NCI-H1930 (cell line): ENCODE results near the gene PTPRN2.
"Not testable (repeated sequence)": the region's sequence is repeated elsewhere in the genome, so short reads cannot be mapped to it uniquely, and the experiment has no call there.

Source experiments
- DNase-seq, 2 experiments: peaks; one replicate each; lab custom pipeline; 2025; lab: John Stamatoyannopoulos, UW

Gene PTPRN2

DNA sequence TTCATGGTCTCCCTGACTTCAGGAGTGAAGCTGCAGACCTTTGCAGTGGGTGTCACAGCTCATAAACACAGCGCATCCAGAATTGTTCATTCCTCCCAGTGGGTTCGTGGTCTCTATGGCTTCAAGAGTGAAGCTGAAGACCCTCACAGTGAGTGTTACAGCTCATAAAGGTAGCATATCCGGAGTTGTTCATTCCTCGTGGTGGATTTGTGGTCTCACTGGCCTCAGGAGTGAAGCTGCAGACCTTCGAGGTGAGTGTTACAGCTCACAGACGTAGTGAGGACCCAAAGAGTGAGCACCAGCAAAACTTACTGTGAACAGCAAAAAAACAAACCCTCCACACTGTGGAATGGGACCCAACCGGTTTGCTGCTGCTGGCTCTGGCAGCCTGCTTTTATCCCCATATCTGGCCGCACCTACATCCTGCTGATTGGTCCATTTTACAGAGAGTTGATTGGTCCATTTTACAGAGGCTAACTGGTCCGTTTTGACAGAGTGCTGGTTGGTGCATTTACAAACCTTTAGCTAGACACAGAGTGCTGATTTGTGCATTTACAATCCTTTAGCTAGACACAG, 308.8 kb downstream of the PTPRN2 start:
- DNase-seq = no peak

DNA sequence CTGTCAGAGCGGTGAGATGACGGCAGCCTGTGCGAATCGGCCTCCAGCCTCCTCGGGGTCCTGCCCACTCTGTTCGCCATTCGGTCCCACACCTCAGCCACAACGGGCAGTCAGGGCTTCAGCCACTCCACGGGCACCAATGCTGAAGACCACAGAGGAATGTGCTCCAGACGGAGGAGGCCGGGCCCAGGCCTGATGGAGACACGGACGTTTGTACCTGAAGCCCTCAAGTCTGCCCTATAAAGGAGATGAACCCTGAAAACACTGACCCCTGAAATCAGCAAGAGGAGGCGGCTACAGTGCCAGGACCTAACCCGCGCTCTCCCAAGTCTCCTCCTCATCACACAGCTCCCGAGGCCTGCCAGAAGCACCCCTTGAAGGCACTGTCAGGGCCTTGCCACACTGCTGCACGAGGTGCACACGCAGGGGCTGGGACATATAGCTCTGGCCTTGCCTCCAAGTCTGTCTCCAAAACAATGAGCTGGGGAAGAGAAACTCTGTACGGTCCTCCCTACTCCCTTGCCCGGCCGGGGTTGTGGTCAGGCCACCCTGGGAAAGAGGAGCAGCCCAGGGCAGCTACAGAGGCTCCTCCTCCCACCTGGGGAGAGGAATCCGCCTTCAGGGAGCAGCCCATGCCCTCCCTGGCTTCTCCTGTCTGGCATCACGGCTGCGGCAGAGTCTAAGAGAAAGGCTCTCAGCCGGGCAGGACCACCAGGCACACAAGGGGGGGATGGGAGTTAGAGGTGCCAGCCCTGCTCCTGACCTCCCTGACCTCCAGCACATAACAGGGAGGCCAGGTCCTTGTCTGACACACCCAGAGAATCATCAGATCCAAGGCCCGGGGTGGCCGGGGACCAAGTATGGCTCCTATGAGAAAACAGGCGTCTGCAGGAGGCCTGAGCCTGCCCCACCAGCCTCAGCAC, 310.1 kb downstream of the PTPRN2 start:
- DNase-seq = no peak

DNA sequence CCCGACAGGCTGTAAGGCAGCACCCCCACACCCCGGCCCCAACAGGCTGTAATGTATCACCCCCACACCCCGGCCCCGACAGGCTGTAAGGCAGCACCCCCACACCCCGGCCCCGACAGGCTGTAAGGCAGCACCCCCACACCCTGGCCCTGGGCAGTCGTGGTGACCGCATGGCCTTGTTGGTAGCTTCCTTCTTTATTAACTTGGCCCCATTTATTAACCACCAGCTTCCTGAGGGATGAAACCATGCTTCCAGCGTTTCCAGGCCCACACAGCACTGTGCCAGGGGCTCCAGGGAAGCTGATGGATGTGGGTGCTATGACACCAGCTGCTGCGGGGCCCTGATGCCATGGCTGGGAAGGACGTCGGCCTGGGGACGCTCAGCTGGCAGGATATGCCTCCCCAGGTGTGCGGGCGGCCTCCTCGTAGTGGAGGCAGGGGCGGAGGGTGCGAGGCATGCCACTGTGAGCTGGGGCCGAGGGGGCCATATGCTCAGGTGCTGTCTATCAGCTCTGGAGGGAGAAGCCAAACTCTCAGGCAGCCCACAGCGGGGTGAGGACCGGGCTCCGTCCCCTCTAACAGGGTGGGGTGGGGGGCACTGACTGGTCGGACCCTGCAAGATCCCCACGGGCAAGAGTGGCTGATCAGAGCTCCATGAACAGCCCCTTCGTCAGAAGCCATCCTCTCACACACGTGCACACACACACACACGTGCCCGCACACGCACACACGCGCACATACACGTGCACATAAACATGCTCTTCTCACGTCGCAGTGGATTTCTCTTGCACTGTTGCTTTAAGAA, 311.0 kb downstream of the PTPRN2 start:
- no peak for DNase-seq

DNA sequence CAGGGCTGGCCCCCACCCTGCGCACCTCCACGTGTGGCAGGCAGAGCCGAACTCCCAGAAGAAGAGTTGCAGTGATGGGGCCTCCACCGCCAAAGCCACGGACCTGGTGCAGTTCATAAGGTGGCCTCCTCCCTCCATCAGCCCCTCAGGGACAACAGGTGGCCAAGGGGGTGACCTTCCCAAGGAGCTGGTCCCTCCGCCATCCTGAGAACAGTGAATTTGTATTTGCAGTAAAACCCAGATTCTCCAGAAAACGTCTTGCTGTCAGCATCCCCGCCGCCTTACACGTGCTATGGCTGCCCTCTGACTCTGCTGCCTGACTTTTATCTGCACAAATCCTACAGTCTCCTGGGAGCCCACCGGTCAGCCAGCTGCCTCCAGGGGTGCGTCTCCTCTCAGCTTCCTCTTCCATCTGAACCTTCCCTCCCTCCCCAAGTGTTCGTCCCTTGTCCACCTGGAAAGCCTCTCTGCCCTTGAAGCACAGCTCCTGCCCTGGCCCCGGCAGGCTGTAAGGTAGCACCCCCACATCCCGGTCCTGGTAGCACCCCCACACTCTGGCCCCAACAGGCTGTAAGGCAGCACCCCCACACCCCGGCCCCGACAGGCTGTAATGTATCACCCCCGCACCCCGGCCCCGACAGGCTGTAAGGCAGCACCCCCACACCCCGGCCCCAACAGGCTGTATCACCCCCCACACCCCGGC, 311.8 kb downstream of the PTPRN2 start:
- DNase-seq = no peak

DNA sequence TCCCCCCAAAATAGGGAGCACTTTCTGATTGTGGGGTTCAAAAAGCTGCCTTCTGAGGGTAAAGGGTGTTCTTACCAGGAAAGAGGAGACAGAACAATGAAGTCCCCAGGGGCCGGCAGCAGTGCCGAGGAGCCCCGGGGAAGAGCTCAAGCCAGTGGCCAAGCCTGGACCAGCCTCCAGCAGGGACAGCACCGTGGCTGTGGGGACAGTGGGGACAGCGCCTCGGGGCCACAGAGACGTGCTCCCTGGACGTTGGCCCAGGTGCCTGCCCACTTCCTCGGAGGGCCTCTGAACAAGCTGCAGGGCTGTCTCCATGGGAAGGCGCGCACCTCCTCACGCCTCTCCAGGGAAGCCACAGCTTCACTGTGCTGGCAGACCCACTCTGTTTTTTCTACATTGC, 312.6 kb downstream of the PTPRN2 start:
- DNase-seq = no peak

DNA sequence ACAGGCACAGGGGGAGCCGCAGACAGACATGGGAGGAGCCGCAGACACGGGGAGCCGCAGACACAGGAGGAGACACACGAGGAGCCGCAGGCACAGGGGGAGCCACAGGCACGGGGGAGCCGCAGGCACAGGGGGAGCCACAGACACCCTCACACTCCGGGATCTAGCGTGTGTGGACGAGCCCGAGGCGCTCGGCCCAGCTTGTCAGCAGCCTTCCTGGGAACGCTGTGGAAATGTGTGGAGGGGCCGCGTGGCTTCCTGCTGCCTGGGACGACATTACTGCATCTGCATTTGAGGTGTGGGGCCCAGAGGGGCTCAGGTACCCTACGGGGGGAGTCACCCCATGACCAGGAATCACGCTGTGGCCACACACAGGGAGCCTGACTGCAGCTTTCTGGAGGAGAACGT, 313.2 kb downstream of the PTPRN2 start:
- DNase-seq = no peak

DNA sequence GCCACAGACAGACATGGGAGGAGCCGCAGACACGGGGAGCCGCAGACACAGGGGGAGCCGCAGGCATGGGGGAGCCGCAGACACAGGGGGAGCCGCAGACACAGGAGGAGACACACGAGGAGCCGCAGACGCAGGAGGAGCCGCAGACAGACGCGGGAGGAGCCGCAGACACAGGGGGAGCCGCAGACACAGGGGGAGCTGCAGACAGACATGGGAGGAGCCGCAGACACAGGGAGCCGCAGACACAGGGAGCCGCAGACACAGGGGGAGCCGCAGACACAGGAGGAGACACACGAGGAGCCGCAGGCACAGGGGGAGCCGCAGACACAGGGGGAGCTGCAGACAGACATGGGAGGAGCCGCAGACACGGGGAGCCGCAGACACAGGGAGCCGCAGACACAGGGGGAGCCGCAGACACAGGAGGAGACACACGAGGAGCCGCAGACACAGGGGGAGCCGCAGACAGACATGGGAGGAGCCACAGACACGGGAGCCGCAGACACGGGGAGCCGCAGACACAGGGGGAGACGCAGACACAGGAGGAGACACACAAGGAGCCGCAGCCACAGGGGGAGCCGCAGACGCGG, 313.8 kb downstream of the PTPRN2 start:
- DNase-seq = not testable (repeated sequence)

DNA sequence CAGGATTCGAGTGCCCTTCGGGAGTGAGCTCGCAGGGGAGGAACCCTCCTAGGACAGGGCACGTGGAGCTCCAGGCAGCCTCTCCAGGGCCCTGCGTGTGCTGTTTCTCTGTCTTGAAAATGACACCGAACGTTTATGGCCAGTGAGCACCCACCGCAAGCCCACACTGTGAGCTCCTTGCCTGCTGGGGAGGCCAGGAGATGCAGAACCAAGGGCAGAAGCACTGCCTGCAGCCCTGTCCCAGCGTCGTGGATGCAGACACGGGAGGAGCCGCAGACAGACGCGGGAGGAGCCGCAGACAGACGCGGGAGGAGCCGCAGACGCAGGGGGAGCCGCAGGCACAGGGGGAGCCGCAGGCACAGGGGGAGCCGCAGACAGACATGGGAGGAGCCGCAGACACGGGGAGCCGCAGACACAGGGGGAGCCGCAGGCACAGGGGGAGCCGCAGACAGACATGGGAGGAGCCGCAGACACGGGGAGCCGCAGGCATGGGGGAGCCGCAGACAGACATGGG, 314.4 kb downstream of the PTPRN2 start:
- no peak for DNase-seq

DNA sequence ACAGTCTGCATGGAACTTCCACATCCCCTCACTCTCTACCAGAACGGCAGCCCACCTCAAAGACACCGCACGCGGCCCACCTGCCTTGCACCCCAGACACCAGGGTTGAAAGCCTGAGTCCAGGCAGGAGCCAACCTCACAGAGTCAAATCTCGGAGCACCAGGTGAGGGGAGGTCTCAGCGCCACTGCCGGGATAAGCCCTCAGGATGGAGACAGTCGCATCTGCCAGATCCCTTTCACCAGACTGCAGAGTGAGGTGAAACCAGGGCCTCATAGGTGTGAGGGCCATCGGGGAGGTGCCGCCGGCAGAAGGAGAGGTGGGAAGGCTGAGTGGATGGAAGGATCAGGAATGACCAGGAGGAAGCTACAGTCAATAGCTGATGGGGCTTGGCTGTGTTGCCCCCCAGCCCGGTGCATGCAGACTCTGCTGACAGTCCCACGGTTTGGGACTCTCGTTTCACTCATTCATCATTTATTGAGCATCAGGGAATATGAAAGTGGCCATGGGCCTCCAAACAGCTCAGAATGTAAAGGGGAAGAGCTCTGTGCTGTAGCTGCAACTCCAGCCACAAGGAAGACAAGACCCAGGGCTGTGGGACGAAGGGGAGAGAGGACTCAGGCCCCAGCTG, 315.0 kb downstream of the PTPRN2 start:
- no peak for DNase-seq

DNA sequence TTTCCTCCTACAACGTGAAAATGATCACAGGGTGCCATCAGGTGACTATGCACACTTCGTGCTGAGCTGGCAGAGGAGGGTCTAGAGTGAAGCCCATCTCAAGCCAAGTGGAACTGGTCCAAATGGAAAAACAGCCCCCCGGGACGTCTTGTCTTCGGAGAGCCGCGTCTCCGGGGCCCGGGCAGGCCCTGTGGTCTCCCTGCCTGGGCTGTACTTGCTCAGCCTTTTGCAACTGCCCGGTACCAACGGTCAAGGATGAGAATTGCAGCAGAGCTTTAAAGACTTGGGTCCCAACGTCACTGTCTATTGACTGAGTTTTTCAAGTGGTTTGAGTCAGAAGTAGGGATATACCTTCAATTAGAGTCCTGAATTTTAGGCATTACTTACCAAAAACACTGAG, 315.5 kb downstream of the PTPRN2 start:
- DNase-seq = no peak

DNA sequence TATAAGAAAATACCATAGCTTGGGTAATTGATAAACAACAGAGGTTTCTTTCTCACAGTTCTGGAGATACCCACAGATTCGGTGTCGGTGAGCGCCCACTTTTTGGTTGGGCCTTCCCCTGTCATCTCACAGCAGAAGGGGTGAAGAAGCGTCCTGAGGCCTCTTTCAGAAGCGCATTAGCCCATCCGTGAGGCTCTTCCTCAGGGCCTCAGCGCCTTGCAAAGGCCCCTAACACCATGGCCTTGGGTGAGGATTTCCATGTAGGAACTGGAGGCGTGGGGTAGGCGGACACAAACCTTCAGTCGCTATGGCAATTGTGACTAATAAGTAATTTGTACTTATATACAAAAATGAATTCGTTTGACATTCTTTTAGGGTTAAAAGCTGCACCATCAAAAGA, 316.0 kb downstream of the PTPRN2 start:
- DNase-seq = no peak

DNA sequence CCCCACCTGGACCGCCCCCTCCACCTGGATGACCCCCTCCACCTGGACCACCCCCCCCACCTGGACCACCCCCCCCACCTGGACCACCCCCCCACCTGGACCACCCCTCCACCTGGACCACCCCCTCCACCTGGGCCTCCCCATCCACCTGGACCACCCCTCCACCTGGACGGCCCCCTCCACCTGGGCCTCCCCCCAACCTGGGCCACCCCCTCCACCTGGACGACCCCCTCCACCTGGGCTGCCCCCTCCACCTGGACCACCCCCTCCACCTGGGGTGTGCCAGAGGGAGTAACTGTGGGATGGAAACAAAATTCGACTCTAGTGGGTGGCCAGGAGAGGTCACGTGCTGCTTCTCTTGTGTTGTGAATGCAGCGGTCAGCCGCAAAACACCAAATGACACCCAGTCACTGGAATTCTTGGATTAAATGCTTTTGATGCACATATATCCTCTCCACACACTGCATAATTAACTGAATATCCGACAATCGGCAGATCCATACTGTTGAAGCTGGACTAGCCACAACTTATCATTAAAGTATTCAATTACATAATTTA, 316.7 kb downstream of the PTPRN2 start:
- DNase-seq = no peak

DNA sequence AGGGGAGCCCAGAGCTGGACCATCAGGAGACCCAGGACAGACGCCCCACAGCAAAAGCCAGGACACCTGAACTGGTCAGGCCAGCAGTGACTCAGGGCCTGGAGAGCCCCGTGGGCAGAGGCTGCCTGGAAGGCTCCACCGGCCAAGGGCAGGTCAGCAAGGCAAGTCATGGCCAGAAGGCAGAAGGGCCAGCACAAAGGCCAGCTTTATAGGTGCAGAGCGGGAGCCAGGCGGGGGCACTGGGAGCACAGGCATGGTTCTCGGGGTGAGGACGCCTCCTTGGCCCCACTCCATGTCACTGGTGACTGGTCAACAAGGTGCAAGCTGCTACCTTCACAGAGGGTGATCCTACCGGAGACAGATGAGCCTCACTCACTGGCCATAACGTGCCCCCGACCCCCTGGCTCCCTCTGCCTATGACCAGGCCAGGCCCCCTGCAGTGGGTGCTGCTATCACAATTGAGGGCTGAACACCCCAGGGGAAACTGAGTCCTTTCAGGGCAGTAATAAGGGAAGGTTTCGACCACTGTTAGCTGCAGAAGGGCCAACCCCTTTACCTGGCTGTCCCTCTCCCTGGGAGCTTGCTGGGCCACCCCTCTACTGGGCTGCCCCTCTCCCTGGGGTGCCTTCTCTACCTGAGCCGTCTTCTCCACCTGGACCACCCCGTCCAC, 317.4 kb downstream of the PTPRN2 start:
- DNase-seq = no peak

DNA sequence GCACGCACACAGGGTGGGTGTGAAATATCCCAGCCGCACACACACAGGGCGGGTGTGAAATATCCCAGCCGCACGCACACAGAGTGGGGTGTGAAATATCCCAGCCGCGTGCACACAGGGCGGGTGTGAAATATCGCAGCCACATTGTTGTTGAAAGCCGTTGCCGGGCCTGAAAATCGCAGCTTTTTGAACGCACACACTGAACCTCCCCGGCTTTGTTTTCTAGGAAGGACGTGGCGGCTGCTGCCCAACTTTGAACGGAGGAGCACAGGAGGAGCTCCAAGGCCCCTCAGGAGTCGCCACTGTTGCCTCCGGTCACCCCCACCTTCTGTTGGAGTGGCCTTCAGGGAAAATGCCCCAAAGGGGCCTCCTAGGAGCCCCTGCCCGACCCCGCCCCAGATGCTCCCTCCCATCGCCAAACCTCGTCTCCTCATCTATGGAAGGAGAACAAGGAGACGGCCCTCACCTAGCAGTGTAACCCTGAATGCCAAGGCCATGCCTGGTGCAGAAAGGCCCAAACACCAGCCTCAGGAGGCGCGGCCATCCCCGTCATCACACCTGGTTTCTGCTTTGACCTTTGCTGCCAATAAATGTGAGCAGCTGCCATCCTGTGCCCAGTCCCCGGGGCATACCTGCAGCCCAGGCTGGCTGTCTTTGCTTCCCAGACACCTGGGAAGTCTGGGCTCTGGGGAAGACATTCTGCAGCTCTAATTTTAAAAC, 318.6 kb downstream of the PTPRN2 start:
- no peak for DNase-seq

DNA sequence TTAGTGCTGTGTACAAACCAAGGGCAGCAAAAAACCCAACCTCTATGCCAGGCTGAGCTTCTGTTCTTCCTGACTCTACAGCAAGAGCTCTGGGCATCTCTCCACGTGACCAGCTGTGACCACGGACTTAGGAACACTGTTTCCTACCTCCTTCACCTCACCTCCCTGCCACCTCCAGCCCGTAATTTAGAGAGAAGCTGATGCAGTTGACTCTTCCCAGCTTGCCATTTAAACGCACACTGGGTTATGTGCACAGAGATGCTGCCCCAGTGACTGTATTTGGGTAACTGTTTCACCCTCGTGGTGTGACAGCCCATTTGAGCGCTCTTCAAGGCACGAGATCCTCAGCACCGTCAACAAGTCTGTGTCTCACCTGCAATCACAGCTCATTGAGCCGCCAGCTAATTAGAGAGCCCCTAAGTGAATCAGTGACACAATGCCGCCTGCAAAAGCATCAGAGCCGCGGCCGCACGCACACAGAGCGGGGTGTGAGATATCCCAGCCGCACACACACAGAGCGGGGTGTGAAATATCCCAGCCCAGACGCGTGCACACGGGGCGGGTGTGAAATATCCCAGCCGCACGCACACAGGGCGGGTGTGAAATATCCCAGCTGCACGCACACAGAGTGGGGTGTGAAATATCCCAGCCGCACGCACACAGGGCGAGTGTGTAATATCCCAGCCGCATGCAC, 319.7 kb downstream of the PTPRN2 start:
- DNase-seq = no peak

DNA sequence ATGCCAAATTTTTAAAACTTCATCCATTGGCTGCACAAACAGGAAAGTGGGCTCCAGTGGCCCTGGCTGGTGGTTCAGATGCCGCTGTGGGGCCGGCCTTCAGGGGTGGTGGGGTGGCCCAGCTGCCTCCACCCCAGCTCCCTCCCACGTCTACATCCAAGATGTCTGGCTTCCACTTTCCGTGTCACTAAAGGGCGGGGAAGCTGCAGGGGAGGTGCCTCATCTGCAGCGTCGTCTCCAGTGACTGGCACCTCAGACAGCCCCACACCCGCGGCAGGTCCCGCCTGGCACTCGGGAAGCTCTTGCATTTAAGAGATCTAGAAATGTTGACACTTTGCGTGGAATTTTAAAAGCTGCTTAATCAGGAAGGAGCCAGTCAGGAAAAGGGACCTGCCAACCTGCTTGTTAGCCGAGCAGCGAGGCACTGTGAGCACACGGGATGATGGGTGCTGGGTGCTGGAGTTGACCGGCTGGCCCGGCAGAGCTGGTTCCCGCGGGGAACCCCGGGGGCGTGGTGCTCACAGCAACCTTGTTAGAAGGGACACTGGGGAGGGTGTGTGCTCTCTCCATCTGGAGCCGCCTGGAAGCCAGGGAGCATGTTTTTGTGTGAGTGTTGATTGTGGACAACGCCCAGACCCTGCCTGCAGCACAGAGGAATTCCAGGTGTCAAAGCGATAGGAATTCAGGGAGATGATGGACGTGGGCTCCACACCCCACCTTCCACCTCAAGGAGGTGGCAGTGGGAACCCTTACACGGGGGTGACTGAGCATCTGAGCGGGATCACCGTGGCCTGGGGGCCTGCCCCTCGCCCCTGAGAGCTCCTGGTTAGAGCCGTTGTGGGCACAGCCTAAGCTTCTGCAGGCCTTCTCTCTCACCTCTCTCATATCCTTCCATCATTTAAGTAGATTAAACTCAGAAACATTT, 320.5 kb downstream of the PTPRN2 start:
- no peak for DNase-seq

DNA sequence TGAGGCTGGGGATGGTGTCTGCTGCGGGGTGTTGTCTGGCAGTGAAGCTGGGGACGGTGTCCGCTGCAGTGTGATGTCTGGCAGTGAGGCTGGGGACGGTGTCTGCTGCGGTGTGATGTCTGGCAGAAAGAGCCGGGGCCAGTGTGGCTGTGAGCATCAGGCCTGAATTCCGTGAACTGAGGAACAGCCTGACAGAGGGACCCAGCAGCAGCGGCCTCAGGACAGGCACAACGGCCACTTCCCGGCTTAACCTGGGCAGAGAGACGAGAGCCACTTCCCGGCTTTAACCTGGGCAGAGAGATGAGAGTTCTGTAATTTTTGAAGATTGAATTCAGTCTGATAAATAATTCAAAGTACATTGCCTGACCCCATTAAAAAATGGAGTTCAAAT, 321.2 kb downstream of the PTPRN2 start:
- DNase-seq = no peak

DNA sequence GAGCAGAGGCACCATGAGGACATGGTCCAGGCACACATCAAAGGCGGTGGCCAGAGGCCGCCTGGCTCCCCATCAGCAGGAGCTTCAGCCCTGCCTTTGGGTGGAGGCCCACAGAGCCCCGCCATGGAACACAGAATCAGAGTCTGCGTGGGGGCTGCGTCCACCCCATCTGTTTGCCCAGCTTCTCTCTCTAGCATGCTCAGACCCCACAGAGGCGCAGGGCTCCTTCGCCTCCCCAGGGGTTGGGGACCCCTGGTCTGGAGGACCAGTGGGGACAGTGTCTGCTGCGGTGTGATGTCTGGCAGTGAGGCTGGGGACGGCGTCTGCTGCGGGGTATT, 321.9 kb downstream of the PTPRN2 start:
- no peak for DNase-seq
